Measurements from ENCODE around the gene ANO6.

DNA sequence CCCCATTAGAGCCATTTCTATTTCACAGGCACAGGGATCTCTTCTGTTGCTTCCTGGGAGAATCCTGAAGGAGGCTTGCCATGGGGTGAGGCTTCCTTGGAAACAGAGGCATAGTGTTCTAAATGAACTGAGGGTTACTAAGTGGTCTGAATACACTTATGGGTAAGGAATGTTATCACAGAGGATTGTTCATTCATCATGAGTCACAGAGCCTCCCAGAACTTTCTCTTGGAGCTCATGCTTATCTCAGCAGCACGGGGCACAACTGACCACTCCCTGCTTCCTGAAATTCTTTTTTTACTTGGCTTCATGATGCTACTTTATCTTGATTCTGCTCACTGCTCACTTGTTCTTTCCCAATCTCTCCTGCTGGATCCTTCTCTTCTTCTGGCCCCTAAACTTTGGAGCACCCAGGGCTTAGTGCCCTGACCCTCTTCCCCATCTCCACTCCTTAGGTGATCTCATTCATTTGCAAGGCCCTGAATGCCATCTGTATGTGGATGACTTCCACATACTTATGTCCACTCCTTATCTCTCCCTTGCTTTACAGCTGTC, 57.9 kb downstream of the ANO6 start:
- TF ChIP-seq NFE2L1 (CRISPR knock-in tag; IDR thresholded peaks at IDR 0.05) (no peak), CTCF (IDR thresholded peaks at IDR 0.05) (no peak), SMAD3 (CRISPR knock-in tag; IDR thresholded peaks at IDR 0.05; ENCODE audit: borderline replicate concordance) (no peak), TP53 (CRISPR knock-in tag; IDR thresholded peaks at IDR 0.05) (no peak), SOX15 (CRISPR knock-in tag; IDR thresholded peaks at IDR 0.05) (no peak), MAX (CRISPR knock-in tag; IDR thresholded peaks at IDR 0.05) (no peak), FOXP1 (CRISPR knock-in tag; IDR thresholded peaks at IDR 0.05; ENCODE audit: borderline replicate concordance) (no peak), TCF7 (CRISPR knock-in tag; IDR thresholded peaks at IDR 0.05; ENCODE audit: low read depth) (no peak)
- TF ChIP-seq, protein P1, sequence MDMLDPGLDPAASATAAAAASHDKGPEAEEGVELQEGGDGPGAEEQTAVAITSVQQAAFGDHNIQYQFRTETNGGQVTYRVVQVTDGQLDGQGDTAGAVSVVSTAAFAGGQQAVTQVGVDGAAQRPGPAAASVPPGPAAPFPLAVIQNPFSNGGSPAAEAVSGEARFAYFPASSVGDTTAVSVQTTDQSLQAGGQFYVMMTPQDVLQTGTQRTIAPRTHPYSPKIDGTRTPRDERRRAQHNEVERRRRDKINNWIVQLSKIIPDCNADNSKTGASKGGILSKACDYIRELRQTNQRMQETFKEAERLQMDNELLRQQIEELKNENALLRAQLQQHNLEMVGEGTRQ (CRISPR knock-in tag; IDR thresholded peaks at IDR 0.05): no peak
- TF ChIP-seq, protein P2, sequence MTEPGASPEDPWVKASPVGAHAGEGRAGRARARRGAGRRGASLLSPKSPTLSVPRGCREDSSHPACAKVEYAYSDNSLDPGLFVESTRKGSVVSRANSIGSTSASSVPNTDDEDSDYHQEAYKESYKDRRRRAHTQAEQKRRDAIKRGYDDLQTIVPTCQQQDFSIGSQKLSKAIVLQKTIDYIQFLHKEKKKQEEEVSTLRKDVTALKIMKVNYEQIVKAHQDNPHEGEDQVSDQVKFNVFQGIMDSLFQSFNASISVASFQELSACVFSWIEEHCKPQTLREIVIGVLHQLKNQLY (CRISPR knock-in tag; IDR thresholded peaks at IDR 0.05): no peak
- TF ChIP-seq, protein P3, sequence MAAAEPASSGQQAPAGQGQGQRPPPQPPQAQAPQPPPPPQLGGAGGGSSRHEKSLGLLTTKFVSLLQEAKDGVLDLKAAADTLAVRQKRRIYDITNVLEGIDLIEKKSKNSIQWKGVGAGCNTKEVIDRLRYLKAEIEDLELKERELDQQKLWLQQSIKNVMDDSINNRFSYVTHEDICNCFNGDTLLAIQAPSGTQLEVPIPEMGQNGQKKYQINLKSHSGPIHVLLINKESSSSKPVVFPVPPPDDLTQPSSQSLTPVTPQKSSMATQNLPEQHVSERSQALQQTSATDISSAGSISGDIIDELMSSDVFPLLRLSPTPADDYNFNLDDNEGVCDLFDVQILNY (CRISPR knock-in tag; IDR thresholded peaks at IDR 0.05): no peak

Data from WTC11 (cell line).